GM19438 (cell line): ENCODE data around the gene ADPGK.
A peak's percentile ranks its signal among the peaks of the same experiment; 100 is the strongest.
"Not testable (repeated sequence)": the region's sequence is repeated elsewhere in the genome, so short reads cannot be mapped to it uniquely, and the experiment has no call there.

Experiments
- ATAC-seq: cut with Tn5 transposase; IDR thresholded peaks from one replicate; pipeline ENCODE4 v1.9.1; 2021; ENCODE audit warnings: low read depth; ENCODE audit not compliant: unreplicated experiment

The ADPGK gene

DNA sequence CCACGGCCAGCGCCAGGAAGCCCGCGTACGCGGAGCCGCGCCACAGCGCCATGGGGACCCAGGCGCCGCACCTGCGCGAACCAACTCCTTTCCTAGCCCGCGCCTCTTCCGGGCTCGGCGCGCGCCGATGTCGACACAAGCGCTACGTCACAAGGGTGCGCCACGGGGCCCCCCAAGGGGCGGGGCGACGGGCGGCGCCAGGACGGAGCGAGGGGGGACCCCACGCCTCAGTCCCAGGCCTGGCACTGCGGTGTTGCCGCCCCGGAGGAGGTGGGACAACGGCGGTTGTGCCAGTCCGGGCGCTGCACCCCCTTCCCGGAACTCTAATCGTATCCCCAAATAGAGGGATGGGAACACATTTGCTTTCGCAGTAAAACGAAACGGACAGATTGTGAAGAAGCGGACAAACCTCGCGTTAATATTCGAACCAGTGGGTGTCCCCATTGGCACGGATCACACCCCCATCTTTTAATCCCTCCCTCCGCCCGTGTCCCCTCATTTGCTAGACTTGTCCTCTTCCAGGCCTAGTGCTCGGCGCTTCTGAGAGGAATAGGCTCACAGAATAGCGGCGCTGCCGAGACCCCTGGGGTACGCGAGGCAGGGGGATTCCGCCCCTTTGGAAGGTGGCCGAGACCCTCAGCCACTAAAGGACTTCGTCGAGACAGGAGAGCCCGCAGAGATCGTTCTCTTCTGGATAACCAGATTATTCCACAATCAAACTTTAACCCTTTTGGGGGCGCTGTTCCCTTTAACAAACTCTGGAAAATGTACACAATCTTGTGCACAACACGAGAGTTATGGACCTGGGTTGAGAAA is at the start of gene ADPGK:
Gene ADPGK (minus strand): TSS at position 119 of the 816 bp plus-strand sequence. CDS start 67 bp downstream, at position 52.
- ATAC-seq, result peak; percentile 75

DNA sequence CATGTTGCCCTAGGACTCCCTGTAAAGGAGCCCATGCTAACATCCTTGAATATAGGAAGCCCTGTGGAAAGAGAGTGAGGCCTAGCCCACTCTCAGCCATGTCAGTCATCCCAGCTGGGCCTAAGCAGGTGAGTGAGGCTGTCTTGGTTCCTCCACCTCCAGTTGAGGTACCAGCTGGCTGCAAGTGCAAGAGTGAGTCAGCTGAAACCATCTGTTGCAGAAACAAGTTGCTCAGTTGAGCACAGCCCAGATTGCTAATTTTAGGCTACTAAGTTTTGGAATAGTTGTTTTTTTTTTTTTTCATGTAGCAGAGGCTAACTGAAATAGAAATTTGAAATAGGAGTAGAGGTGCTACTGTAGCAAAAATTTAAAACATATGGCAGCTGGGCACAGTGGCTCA is 43.7 kb upstream of the ADPGK start:
- ATAC-seq, result no peak

DNA sequence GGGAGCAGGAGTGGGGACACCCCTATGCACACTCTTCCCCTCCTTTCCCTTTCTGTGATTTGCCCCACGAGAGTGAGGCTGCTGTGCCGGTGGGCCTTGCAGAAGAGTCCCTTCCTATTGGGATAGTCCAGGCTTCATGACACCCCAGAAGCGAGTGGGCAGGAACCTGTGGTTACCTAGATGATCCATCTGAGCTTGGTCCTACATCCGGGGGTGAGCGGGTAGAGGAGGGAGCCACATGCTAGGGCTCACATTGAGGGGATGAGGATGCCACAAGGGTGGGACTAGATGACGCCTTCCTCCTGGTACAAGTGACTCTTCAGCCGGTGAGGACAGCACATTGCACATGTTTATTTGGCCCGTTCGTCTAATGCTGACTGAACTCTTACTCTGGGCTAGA is 43.1 kb upstream of the ADPGK start:
- no peak for ATAC-seq

DNA sequence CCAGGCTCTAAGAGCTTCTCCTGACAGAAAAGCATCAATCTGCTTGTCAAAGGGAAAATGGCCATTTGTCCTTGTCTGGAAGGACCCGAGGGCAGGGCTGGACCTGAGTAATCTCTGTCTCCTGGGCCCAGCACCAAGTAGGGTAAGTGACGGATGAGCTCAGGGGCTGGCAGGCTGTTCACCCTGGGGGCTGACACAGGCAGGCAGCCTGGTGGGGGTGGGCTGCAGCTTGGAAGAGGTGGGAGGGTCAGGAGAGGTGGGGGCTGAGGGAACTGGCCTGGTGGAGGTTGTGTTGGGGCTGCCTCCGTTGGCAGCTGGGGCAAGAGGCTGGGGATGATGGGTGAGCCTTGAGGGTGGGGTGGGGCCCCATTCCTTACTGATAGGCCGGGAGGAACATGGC is 42.3 kb upstream of the ADPGK start:
- ATAC-seq, result no peak

DNA sequence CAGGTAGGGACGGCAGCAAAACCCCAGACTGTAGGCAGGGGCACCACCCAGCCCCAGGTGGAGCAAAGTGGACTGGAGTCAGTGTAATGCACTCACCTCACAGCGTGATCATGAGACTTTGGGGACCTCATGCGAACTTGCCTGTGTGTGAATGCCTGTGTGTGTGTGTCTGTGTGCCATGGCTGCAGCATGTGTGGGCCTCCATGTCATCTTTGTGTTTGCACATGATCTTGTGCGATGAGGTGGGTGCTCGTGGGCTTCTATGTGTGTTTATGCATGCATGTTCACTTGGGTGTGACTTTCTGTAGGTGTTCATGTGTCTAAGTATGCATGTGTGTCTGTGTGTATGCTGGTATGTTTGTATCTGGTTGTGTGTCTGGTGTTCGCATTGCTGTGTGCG is 41.2 kb upstream of the ADPGK start:
- ATAC-seq, result no peak

DNA sequence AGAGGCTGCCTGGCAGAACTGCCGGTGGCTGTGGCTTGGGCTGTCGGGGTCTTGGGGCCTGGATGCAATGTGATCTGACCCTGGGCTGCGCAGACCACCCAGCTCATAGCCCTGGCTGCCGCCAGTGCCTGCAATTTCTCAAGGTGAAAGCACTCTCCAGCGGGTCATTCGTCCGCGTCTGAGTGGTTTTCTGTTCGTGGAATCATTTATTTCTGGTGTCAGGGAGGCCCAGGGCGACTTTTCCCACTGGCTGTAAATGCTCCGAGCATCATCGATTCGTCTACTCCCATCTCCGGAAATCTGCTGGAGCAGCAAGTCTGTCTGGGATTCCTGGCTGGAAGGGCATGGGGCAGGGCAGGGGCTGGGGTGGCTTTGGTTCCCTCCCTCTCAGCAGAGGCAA is 40.6 kb upstream of the ADPGK start:
- no peak for ATAC-seq

DNA sequence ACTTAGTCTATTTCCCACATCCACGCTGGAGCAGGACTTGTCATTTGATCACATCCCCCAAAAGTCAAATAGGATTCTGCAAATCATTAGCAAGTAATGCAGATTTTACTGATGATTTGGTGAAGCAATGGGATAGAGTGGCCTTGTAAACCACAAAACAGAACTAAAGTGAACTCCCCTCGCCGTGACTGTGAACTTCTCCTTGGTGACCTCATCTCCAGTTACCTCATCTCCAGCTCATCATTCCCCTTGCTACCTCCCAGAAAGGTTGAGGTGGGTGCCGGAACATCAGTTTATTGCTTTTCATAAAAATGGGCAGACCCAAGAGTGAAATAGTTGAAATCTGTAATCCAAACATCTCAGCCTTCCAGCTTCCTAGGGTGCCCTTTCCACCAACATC is 36.7 kb upstream of the ADPGK start:
- ATAC-seq, result no peak

DNA sequence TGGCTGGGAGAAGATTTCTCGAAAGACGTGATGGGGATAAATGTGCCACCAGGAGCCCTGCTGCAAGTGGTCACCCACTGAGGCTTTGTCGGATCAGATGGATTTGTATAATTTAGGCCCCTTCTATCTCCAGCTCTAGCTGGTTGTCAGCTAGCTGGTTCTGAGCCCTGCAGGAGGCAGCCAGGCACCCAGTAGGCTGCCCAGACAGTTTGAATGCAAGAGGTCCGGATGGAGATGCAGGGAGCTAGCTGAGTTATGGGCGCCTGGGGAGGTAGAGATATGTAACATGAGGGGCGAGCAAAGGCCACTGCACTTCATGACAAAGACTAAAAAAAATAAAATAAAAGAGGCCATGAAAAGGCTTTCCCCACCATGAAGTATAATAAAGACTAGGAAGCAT is 35.1 kb upstream of the ADPGK start:
- ATAC-seq, result no peak

DNA sequence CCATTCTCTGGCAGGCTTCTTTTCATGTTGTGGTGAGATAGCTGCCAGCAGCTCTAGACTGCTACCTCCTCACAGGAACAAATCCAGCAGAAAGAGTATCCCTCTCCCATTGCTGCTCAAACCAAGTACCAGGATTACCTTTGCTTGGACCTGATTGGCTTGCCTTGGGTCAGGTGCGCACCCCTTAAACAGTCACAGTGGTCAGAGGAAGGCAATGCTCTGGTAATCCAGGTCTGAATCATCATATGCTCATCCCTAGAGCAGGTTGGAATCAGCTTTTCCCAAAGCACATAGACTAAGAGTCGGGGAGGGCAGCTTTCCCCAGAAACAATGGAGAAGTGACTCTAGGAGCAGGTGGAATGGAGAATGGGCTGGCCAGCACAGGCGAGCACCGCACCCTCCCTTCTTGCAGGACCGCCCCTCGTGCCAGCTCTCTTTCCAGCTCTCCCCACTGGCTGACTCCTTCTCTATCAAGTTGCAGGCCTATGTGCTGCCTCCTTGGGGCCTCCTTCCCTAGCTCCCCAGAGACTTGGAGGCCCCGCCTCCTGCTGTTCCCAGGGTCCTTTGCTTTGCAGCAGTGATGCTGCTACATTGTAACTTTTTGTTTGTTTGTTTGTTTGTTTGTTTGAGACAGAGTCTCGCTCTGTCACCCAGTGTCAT is 29.9 kb upstream of the ADPGK start:
- no peak for ATAC-seq

DNA sequence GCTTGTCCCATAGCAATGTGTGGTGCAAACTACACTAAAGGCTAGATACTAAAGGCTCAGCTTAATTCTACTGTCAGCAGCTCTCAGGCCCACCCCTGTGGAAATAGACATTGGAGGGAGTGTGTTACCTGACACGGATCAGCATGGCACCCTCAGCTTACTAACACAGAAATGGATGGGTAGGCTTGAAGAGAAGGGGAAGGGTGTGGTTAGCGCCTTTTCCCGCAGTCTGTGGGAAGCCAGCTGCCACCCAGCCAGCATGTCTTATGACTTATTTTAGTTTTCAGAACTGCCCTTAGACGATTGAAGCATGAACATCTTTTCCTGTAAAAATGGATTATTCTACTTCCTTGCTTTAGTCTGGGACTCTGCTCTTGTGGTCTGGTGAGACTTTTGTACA is 25.8 kb upstream of the ADPGK start:
- no peak for ATAC-seq

DNA sequence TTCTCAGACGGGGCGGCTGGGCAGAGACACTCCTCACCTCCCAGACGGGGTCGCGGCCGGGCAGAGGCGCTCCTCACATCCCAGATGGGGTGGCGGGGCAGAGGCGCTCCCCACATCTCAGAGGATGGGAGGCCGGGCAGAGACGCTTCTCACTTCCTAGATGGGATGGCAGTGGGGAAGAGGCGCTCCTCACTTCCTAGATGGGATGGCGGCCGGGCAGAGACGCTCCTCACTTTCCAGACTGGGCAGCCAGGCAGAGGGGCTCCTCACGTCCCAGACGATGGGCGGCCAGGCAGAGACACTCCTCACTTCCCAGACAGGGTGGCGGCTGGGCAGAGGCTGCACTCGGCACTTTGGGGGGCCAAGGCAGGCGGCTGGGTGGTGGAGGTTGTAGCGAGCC is 23.8 kb upstream of the ADPGK start:
- not testable (repeated sequence) for ATAC-seq

DNA sequence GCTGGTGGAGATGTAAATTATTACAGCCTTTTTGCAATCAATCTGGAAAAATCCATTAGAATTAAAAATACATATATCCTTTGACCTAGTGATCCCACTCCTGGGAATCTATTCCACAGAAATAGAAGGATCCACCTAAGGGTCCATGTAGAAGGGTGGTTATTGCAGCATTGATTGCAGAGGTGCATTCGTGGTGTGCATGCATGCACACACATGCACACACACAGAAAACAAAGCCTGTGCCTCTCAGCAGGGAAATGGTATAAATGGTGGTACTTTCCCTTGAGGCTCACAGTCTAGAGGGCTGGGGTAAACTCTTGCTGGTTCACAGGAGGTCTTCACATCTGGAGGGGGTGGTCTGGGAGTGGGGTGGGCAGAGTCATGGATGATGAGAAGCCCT is 19.4 kb upstream of the ADPGK start:
- ATAC-seq, result no peak

DNA sequence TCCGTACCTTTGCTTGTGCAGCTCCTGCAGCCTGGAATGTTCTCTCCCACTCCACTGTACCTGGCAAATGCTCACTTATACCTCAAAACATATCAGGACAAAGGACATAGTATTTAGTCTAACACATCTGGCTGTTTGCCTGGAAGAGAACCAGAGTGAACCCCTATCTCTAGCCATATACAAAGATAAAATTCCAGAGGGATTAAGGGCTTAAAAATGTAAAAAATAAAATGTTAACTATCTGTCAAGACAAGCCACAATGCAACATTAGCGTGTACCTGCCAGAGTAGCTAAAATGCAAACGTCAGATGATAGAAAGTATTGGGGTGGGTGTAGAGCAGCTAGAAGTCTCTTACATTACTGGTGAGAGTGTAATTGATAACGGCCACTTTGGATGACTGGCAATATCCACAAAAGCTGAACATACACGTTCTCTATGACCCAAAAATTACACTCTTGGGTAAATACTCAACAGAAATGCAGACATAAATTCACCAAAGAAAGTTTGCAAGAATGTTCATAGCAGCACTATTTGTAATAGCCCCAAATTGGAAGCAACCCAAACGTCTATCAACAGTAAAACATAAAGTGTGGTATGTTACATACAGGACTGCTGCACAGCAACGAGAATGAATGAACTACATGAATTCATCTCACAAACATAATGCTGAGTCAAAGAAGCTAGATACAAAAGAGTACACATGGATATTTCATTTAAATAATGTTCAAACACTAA is 18.2 kb upstream of the ADPGK start:
- ATAC-seq, result no peak

DNA sequence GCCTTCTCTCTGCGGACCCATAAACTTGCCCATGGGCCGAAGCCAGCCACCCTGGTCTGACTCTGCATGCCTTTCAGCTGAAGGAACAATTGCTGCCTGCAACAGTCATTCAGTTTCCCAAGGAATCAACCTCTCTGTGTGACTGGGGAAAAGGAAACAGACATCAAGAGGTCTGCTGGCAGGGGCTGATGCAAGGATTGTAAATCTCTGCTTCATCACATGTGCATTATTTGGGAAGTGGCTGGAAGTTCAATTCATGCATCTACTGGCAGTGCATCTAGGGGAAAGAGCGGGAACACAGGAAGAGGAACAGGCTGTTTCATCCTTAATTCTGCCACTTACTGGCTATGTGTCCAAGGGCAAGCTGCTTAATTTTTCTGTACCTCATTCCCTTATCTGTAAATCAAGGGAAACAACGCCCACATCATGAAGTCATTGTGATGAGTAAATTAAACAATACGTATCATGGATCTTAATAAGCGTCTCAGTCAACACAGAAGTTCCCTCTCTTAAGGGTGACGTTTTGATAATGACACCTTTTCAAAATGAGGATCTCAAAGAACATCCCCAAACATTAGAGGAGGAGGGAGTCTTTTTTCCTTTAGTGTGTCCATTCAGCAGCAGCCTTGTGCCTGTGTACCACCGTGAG is 17.4 kb upstream of the ADPGK start:
- ATAC-seq, result no peak

DNA sequence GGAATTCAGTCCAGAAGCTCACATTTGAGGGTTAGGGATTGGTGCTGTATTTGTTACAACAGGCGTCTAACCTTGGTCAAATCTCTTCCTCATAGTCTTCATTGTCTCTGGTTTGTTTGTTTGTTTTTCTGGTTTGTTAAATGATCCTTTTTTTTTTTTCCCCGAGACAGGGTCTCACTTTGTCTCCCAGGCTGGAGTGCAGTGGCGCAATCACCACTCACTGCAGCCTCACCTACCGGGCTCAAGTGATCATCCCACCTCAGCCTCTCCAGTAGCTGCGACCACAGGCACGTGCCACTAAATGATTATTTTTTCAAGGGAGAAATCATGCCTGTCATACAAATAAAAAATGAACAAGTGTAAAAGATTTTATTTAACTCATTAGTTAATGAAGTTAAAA is 14.3 kb upstream of the ADPGK start:
- no peak for ATAC-seq

DNA sequence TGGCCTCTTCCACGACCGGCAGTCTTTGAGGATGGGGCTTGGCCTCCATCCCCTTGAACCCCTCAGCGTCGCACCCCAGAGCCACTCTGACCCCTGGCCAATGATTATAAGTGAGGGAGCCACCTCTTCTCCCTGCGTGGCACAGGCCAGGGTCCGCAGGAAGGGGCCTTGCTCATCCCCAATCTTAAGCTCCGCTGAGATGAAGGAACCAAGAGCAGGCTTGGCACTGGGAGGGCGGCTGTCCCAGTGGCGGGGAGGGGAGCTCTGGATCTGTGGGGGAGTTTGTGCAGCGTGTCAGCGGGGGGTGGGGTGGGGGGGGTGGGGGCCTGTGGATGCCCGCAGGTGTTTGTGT is 13.8 kb upstream of the ADPGK start:
- no peak for ATAC-seq

DNA sequence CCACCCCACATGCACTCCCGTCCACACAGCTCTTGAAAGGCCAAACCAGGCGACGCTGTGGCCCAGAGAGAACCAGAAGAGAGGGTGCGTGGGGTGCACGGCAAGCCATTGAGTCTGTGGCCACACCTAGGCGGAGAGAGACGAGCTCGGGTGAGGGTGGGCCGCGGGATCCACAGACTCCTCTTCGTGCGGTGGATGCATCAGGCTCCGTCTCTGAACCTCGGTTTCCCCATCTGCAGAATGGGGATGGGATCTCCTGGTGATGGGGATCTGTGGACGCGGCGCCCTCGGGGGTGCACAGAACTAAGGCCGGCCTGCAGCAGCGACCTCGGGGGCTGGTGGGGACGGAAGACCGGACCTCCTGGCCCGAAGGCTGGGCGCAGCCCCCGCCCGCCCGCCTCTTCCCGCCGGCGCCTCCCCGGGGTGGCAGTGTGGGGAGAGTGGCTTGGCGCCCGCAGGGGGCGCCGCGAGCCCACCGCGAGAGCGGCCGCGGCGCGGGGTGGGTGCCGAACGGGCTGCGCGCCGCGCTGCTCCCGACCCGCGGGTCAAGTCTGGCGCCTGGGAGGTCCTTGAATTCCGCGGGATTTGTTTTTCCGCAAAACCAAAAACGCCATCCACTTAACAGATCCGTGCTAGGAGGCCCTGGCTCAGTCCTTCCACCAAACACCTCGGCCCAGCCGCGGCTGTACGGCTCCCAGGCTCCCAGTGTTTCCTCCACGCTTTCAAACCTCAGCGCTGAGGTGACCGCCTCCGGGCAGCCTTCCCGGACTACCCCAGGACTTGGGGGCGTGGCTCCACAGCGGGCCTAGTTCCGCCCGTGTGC is 13.2 kb upstream of the ADPGK start:
- peak; percentile 58 for ATAC-seq

DNA sequence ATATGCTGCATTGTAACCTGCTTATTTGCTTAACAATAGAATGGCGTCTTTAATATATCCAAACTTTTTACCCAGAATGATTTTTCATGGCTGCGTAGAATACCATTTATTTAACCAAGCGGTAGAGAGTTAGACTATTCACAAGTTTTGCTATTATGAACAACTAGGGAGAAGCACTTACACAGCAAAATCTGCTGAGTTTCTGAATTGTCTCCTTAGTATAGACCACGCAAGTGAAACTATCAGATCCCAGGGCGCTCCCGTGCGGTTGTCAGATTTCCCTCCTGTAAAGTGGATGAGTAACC is 12.6 kb upstream of the ADPGK start:
- no peak for ATAC-seq

DNA sequence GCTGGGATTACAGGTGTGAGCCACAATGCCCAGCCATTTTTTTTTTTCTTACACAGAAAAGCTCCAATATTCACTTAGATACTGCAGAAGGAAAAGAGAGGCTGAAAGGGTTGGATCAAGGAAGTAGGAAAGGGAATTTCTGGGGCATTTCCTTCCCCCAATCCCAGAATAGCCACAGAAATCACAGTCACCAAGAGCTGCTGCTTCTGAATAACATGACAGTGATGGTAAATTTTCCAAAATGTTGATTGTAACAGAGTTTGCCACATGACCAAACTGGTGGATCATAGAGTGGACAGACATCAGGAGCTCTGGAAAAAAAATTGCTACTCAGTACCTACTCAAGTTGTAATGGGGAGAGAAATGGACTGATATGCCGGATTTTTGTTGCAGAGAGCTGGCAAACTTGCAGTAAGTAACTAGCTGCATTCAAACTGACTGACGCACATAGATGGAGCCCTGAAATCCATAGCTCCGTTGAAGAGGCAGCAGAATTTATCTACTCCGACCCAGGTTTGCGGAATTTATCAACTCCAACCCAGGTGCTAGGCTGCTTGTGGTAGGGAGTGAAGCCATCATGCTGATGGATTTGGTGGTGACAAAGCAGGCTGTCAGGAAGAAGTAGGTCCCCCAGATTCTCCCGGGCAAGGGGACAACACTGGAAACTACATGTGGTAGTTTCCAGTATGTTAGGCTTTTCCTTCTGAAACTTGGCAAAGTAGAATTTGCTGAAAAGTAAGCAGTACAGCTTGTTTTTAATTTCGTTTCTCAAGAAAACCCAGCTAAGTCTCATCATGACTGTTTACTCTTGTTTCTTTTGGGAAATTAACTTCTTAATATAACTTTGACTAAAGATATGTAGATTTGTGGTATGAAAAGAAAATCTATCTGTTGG is 10.5 kb upstream of the ADPGK start:
- no peak for ATAC-seq

DNA sequence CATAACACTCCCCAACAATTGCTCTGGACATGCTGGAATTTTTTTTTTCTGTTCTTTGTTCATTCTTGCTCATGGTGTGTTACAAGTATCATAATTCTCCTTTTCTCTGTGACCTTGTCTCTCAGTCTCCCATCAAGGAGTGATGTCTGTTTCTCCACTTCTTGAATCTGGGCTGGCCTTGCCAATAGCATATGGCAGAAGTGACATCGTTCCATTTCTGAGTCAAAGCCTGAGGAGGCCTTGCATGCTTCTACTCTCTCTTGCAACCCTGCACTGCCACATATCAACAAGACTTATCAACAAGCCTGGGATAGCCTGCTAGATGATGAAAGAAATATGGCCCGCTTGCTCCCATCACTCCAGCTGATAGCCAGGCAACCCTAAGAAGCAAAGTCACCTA is 8.9 kb upstream of the ADPGK start:
- ATAC-seq, result no peak
